HG03139 (cell line): ENCODE results near the gene NDUFS1.
"Not testable (repeated sequence)": the region's sequence is repeated elsewhere in the genome, so short reads cannot be mapped to it uniquely, and the experiment has no call there.

Experiments
- ATAC-seq: cut with Tn5 transposase; IDR thresholded peaks from one replicate; pipeline ENCODE4 v1.9.1; 2021; ENCODE audit not compliant: unreplicated experiment

Gene NDUFS1

DNA sequence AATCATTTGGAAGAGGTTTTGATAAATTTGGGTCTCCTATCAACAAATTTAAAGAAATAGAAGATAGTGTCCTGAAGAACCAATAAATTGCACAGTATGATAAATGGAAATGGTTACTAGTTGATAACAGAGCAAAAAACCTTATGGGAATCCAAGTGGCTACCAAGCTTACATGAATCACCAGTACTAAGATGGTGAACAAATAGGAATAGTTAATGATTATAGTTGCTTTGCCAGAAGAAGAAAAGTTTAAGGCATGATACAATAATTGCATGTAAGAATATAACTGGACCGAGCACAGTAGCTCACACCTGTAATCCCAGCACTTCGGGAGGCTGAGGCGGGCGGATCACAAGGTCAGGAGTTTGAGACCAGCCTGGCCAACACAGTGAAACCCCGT, 53.7 kb downstream of the NDUFS1 start:
- ATAC-seq: no peak

DNA sequence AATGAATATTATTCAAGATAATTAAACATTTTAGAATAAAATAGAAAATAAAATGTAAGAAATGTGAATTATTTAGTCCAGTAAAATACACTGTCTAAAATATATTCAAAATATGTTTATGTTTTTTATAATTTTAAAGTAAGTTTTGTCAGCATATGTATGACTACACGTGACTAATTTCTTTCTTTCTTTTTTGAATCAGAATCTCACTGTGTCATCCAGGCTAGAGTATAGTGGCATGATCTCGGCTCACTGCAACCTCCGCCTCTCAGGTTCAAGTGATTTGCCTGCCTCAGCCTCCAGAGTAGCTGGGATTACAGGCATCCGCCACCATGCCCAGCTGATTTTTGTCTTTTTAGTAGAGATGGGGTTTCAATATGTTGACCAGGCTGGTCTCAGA, 54.2 kb downstream of the NDUFS1 start:
- no peak for ATAC-seq

DNA sequence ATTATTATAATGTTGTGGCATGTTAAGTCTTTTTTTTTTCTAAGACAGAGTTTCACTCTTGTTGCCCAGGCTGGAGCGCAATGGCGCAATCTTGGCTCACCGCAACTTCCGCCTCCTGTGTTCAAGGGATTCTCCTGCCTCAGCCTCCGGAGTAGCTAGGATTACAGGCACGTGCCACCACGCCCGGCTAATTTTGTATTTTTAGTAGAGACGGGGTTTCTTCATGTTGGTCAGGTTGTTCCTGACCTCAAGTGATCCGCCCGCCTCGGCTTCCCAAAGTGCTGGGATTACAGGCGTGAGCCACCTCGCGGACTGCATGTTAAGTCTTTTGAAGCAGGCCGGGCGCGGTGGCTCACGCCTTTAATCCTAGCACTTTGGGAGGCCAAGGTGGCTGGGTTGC, 60.4 kb downstream of the NDUFS1 start:
- not testable (repeated sequence) for ATAC-seq

DNA sequence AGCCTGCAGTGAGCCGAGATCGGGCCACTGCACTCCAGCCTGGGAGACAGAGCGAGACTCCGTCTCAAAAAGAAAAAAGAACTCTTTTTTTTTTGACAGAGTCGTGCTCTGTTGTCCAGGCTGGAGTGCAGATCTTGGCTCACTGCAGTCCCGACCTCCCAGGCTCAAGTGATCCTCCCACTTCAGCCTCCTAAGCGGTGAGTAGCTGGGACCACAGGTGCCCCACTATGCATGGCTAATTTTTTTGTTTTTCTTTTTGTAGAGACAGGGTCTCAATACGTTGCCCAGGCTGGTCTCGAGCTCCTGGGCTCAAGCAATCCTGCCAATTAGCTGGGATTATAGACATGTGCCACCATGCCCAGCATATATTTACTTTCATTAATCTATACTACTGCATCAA, 60.8 kb downstream of the NDUFS1 start:
- no peak for ATAC-seq

DNA sequence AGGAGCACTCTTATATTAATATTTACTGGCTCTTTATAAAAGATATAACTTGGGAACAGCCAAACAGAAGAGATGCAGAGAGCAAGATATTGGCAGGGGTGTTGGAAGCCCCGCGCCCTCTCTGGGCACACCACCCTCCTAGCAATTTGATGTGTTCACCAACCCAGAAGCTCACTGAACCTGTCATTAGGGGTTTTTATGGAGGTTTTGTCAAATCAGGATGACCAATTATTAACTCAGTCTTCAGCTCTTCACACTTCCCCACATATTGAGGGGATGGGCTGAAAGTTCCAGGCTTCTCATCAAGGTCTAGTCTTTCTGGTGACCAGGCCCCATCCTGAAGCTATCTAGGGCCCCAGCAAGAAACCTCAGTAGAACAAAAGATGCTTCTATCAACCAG, 62.4 kb downstream of the NDUFS1 start:
- no peak for ATAC-seq

DNA sequence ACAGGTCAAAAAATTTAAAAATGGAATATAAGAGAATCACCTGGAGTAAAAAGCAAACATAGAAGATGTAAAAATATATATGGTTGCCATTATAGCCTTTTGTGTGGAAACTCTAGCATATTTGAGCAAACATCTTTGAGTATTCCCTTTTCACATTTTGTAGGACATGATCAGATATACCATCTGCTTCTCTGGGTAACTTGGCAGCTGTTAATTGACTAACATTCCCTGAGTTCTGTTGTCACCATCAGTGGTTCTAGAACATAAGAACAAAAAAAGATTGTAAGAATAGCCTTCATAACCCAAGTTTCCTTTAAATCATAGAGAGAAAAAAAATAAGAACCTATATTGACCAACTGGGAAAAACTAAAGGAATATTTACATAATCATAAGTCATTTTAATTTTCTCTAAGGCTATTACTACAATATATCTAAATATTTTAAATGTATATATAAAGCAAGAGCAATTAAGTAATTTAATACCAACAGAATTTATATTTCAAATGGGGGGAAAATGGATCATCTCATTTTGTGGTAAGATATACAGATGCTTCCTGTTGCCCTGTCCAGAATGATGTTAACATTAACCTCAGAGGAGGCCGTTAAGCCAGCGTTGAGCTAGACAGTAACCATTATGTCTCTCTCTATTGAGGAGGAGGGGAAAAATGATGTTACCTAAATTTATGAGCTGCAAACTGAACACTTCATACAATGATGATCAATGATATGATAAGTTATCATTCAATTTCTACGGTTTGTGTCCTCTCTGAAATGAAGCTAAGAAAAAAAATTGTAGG, 63.5 kb downstream of the NDUFS1 start:
- ATAC-seq: no peak

DNA sequence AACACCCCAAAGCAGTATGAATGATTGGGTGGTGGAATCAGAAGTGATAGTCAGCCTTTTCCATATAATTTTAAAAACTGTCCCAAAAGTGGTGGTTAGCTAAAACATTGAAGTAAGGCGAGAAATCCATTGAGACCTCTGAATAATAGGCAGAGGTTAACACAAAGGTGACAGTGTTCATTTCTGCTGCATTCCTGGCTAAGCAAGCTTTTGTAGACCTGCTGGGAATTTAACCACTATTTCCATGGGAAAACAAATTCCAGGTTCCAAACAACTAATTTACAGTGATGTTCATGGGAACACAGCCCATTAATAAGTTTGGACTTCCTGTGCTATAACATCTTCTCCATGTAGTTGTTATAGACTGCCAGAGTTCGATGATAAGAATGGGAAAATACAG, 66.9 kb downstream of the NDUFS1 start:
- ATAC-seq: no peak

DNA sequence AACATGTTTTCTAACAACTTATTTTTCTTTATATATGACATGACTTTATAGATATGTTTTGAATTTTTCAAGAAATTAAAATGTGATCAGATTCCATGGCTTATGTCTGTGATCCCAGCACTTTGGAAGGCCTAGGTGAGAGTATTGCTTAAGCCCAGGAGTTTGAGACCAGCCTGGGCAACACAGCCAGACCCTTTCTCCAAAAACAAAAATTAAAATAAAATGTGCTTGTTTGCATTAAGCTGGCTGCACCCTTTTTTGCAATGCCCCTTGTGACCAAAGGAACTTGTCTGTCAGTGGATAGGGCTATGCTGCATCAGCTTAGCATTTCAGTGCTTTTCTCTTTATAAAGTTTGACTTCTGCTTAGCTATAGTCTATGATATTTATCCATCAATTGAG, 71.0 kb downstream of the NDUFS1 start:
- no peak for ATAC-seq

DNA sequence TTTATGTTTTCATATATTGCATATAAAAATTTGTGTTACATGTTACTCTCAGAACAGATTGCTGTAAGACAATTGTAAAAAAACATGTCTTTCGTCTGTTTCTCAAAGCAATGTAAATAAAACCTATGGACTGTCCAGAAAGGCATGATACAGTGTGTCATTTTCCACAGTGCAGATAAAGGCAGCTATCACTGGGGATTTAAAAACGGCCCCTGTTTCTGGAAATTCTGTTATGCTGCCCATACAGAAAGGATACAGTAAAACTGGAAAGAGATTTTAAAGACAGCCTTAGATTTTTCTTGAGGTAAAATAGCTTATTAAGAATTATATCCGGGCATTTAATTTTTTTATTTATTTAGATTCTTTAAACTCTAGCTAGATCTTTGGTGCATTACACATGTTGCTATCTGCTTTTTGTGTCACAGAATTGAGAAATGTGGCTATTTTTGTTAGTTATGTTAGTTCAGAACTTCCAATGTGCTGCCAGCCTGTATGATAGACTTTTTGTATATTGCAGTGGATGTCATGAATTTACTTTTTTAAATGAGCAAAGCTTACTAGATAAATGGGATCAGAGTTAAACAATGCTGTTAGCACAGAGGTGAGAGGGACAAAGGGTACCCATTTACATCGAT, 72.4 kb downstream of the NDUFS1 start:
- no peak for ATAC-seq

DNA sequence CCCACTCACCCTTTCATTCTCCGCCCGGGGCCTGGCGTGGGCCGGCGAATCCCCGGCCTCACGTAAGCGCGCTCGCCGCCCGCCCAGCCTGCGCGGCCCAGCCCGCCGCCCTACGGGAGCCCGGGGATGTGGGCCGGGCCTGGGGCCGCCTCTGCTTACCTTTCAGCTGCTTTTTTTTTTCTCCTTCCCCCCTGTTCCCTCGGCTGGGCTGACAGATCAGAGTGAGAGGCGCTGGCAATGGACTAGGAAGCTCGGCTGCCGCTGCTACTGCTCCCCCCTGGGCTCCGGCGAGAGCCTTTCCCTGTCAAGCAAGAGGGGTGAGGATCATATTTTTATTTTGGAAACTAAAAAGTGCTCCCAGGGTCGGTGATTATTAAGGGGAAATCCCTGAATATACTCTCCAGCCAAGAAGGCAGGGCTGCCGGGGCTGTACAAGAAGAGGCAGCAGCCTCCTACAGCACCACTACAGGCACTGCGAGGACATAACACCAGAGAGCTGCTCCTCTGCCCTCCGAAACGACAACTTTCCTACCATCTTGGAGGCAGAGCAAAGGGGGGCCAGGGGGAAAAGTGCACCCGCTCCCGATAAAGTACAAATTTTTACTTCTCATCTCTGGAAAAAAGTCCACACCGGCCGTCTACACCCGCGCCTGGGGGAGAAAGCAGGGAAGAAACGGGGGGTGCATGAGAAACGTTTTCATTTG, 73.3 kb downstream of the NDUFS1 start, which contains the start of gene INO80D:
Gene INO80D, minus strand, starts transcription at position 433 of the 704 bp plus-strand sequence. CDS start 23,158 bp downstream, outside the sequence.
- peak; percentile 87 for ATAC-seq

DNA sequence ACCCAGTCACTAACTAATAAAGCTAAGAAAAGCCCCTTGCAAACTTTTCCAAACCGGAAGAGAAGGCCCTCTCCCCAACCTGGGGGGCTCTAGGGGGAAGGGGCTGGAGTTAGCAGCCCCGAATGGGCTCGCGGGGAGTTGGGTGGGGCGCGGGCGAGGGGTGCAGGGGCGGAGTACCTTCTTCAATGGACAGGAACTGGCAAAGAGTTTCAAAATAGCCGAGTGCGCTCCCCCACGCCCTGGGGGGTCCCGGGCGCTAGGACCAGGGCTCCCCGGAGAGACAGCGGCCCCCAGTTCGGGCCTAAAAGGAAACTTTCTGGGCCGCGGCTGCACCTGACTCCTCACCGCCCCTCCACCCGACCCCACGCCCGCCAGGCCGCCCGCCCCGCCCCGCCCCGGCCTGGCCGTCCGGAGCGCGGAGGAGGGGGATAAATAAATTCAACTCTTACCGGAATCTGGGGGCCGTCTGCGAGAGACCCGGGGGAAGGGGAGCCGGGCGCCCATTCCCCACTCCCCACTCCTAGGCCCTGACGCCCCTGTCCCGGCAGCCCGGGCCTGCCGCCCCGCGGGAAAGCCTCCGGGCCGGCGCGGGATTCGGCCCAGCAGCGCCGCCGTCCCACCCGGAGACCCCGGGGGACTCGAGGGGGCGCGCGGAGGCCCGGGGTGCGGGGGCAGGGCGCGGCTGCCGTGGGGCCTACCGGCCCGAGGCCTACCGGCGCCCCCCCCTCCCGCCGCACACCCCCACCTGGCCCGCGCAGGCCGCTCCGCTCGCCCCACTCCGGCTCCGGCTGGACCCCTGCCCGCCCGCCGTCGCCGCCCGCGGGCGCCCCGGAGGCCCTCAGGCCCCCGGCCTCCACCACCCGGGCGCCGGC, 74.1 kb downstream of the NDUFS1 start:
- peak; percentile 29 for ATAC-seq

DNA sequence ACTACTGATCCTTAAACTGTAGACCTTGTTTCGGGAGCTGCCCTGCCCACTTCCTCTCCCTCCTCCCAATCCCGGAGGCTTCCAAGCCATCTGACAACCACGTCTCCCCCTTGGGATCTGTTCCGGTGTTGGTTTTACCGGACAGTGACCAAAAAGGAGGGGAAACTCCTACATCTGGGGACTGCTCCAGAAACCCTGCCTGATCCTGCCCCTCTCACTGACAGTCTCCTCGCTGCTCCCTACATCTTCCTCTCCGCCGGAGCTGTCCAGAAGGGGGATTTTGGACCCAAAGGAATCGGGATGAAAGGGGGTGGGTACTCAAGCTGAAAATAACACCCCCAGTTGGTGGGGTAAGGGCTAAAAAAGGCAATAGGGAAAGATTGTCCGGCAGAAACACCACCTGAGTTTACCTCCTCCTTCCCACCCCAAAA, 74.8 kb downstream of the NDUFS1 start:
- ATAC-seq: no peak

DNA sequence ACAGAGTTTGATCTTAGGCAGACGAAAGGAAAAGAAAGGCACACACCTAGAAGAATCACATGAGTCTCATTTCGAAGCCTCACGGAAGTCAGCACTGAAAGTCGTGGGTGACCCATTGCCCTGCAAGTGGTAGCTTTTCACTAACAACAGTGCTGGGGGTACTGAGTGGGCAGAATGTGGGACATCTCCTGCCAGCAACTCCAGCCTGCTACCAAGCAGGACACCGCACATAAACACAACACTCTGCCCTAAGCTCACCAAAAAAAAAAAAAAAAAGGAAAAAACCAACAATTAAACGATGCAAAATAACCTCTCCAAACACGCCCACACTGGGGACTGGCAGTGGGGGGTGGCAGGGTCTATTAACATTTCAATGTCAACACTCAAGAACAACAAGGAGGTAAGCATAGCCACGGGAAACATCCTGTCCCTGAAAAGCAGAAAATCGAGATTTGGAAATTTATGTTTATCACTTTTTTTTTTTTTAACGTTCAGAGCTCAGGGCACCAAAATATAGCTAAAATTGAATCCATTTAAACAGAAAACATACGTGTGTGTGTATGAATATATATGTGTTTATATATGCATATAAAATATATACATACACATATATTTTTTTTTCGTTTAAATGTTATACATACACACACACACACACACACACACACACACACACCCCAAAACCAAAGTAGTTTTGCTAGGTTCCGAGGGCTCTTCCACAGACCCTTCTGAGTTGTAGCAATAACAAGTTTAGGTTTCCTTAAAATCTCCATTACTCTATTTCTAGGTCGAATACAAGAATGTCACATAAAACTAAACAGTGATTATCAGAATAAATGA, 75.4 kb downstream of the NDUFS1 start:
- ATAC-seq: no peak

DNA sequence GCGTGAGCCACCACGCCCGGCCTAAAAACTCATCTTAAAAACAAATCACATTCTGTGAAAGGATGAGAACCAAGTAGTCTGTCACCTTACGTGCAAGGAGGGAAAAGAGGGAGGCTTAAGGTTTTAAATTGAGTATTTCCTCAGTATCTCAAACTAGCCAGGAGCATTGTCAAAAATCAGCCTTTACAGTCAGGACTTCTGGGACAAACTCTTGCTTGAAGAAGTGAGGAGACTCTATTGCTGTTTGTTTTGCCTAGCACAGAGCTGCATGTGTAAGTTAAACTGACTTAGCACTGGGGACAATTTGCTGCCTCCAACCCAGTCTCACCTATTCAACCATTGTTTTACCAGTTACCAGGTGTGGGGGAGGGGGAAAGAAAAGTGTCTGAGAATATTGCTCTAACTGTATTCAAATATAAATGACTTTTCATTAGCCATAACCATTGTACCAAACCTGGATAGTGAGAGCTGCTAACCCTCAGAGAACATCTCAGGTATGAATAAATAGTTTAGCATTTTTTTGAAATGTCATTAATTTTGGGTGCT, 76.9 kb downstream of the NDUFS1 start:
- no peak for ATAC-seq

DNA sequence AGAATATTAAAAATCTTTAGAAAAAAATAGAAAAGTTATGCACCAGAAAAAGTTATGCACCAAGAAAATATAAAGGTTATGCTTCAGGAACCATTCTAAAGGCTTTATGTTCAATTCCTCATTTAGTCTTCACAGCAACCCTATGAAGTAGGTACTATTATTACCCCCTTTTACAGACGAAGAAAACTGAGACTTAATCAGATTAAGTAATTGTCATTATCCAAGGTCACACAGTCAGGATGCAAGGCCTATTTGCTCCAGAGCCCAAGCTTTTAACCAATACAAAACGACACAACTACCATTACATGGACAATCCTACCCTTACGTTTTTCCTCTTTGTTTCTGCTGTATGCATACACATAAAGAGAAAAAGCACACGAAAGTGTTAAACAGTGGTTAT, 78.3 kb downstream of the NDUFS1 start:
- no peak for ATAC-seq

DNA sequence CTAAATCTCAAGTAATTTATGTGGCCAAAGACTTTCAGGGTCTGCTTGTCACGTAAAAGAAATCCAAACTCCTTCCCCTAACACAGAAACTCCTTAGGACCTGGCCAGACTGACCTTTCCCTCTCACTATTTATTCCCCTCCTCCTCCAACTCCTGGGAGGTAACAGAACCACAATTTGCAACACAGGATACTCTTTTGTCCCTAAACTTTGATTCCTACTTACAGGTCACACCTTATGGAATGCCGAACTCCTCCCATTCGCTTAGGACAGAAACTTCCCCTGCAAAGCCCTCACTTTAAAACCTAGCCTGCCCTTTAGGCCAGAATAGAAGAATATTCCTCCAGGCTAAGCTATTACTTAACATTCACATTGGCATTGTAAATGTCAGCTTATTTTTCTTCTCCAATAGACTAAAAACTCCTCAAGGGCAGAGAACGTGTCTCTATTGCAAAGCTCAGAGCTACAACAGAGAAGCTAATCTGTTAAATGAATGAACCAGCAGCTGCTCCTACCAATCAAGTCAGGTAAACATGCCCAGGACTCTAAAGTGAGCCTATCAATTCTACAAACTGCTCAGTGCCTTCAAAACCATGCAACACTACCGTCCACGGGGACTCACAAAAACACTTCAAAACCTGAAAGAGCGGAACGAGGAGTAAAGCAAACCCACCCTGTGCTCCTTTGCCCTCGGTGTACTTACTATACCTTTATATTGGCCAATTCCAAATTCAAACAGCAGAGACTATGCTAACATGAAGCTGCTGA, 79.4 kb downstream of the NDUFS1 start:
- ATAC-seq: no peak

DNA sequence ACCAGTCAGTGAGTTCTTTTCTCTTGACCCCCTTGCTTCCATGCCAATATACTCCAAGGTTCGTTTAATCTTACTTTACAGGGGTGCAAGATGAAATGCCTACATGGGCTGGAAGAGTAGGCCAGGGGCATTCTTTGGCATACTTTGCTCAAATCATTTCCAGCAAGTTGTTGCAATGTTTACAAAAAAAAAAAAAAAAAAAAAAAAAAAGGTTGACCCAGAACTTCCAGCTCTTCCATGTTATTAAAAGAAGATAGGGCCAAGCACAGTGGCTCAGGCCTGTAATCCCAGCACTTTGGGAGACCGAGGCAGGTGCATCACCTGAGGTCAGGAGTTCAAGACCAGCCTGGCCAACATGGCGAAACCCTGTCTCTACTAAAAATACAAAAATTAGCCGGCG, 81.4 kb downstream of the NDUFS1 start:
- ATAC-seq: not testable (repeated sequence)

DNA sequence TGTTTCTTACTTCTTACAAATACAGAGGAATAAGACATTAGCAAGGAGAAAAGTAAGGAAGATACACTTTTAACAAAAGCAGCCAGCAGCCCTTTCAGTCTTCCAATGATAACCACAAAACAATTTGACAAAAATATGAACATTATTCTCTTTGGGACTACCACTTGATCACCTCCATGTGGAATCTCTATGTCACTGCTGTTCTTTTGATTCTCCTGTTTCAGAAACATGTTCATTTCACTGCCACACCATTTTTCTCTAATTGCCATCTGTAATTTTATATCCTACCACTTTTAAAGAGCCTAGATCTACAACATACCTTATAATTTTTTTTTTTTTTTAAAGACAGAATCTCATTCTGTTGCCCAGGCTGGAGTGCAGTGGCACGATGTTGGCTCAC, 84.1 kb downstream of the NDUFS1 start:
- ATAC-seq: no peak

DNA sequence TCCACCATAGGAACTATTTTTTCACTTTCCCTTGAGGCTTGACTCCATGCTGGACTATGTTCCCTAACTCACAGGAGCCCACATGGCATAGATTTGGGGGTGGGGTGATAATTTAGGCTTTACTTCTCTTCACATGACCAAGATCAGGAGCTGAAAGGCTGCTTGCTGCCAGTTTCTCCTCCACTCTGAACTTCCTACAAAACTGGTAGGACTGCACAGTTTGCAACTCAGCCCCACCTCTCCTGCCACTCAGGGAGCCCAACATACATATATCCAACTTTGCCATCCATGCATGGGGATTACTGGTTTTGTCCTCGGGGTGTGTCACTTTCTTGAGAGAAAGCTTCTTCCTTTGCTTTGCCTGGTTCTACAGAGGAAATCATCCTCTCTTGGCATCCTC, 87.4 kb downstream of the NDUFS1 start:
- ATAC-seq: no peak
